ENCODE data around the gene CHFR.
"Not testable (repeated sequence)": the region's sequence is repeated elsewhere in the genome, so short reads cannot be mapped to it uniquely, and the experiment has no call there.

Gene CHFR

DNA sequence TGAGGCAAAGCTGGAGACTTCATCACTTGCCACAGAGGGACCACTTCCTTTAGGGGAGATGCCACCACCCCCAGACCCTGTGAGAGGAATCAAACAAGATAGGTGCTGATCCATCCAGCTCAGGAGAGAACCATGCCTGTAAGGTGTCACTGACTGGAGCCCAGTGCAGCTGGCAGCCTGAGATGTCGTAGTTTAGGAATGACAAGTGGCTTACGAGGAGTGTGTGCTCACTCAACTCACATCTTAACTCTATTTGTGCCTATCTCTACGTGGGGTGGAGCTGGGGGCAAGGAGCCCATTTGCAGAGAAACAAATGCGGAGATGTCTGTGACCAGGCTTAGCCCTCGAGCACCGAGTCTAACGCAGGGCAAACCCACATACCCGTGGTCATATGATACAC lies 25.8 kb downstream of the CHFR start:
- Histone ChIP-seq H3K4me3 (ENCODE audit: low read depth, low read length, poor library complexity, severe bottlenecking) (no peak overlapping the region), H3K4me1 (ENCODE audit: insufficient read depth, low read length, severe bottlenecking) (no peaks in the 10 kb centered on the region), H3K9me3 (ENCODE audit: low read length) (no peaks in the 10 kb centered on the region), H3K36me3 (ENCODE audit: insufficient read depth, low read length) (peaks cover 72% of the 10 kb centered on the region), H3K4me2 (ENCODE audit: low read length) (no peak overlapping the region), H3F3A (ENCODE audit: insufficient read depth, low read length) (no peaks in the 10 kb centered on the region), H2AFZ (ENCODE audit: low read length) (no peak overlapping the region), H3K9me2 (ENCODE audit: low read depth, low read length) (no peaks in the 10 kb centered on the region), H3K27ac (ENCODE audit: low read depth, low read length, poor library complexity, severe bottlenecking) (no peak overlapping the region), H3K9ac (ENCODE audit: low read length) (no peak overlapping the region), H3K79me2 (ENCODE audit: insufficient read depth, low read length) (no peaks in the 10 kb centered on the region), H3K27me3 (ENCODE audit: insufficient read depth, low read length) (no peaks in the 10 kb centered on the region), H4K20me1 (ENCODE audit: insufficient read depth, low read length) (no peaks in the 10 kb centered on the region)
- no peak for TF ChIP-seq EZH2 (IDR thresholded peaks at IDR 0.05; ENCODE audit: borderline replicate concordance, low read length)
- TF ChIP-seq, protein P1, sequence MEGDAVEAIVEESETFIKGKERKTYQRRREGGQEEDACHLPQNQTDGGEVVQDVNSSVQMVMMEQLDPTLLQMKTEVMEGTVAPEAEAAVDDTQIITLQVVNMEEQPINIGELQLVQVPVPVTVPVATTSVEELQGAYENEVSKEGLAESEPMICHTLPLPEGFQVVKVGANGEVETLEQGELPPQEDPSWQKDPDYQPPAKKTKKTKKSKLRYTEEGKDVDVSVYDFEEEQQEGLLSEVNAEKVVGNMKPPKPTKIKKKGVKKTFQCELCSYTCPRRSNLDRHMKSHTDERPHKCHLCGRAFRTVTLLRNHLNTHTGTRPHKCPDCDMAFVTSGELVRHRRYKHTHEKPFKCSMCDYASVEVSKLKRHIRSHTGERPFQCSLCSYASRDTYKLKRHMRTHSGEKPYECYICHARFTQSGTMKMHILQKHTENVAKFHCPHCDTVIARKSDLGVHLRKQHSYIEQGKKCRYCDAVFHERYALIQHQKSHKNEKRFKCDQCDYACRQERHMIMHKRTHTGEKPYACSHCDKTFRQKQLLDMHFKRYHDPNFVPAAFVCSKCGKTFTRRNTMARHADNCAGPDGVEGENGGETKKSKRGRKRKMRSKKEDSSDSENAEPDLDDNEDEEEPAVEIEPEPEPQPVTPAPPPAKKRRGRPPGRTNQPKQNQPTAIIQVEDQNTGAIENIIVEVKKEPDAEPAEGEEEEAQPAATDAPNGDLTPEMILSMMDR (IDR thresholded peaks at IDR 0.05; ENCODE audit: low read length): no peak

DNA sequence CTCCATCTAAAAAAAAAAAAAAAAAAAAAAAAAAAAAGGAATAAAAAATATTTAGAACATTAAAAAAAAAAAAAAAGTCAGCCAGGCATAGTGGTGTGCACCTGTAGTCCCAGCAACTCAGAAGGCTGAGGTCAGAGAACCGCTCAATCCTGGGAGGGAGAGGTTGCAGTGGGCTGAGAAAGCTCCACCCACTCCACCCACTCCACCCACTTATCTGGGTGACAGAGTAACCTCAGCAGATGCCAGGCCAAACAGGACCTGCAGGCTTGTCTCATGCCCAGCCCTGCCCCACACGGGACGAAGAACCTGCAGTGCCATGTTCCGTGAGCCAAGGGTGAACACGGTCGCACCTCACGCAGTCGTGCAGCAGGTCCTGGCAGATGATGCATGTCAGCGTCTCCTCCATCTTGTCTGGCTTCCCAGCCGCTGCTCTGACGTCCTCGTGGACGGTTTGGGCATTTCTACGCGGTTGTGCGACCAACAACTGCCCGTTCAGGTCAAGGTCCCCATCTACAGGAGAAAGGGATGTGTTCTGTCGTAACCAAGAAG lies 28.6 kb downstream of the CHFR start:
- H4K20me1 ChIP-seq (ENCODE audit: insufficient read depth, low read length): no peaks in the 10 kb centered on the region
- no peaks in the 10 kb centered on the region for H3F3A ChIP-seq (ENCODE audit: insufficient read depth, low read length)
- no peak overlapping the region for H3K4me2 ChIP-seq (ENCODE audit: low read length)
- H3K9me3 ChIP-seq (ENCODE audit: low read length): no peaks in the 10 kb centered on the region
- no peak overlapping the region for H2AFZ ChIP-seq (ENCODE audit: low read length)
- no peak for TF ChIP-seq EZH2 (IDR thresholded peaks at IDR 0.05; ENCODE audit: borderline replicate concordance, low read length)
- TF ChIP-seq, protein P1 (IDR thresholded peaks at IDR 0.05; ENCODE audit: low read length): no peak
- H3K36me3 ChIP-seq (ENCODE audit: insufficient read depth, low read length): peaks cover 75% of the 10 kb centered on the region
- no peaks in the 10 kb centered on the region for H3K4me1 ChIP-seq (ENCODE audit: insufficient read depth, low read length, severe bottlenecking)
- no peak overlapping the region for H3K27ac ChIP-seq (ENCODE audit: low read depth, low read length, poor library complexity, severe bottlenecking)
- no peaks in the 10 kb centered on the region for H3K27me3 ChIP-seq (ENCODE audit: insufficient read depth, low read length)
- H3K79me2 ChIP-seq (ENCODE audit: insufficient read depth, low read length): no peaks in the 10 kb centered on the region
- H3K4me3 ChIP-seq (ENCODE audit: low read depth, low read length, poor library complexity, severe bottlenecking): no peak overlapping the region
- H3K9me2 ChIP-seq (ENCODE audit: low read depth, low read length): no peaks in the 10 kb centered on the region
- no peak overlapping the region for H3K9ac ChIP-seq (ENCODE audit: low read length)

DNA sequence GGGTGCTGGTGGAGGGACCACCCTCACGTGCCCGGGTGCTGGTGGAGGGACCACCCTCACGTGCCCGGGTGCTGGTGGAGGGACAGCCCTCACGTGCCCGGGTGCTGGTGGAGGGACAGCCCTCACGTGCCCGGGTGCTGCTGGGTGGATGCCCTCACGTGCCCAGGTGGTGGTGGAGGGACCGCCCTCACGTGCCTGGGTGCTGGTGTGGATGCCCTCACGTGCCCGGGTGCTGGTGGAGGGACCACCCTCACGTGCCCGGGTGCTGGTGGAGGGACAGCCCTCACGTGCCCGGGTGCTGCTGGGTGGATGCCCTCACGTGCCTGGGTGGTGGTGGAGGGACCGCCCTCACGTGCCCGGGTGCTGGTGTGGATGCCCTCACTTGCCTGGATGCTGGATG lies 30.4 kb downstream of the CHFR start:
- not testable (repeated sequence) for H3K9me3 ChIP-seq (ENCODE audit: low read length); H3K79me2 ChIP-seq (ENCODE audit: insufficient read depth, low read length); H4K20me1 ChIP-seq (ENCODE audit: insufficient read depth, low read length); H3K9ac ChIP-seq (ENCODE audit: low read length); H3K9me2 ChIP-seq (ENCODE audit: low read depth, low read length); H3K4me2 ChIP-seq (ENCODE audit: low read length); H3K4me3 ChIP-seq (ENCODE audit: low read depth, low read length, poor library complexity, severe bottlenecking); H3K27ac ChIP-seq (ENCODE audit: low read depth, low read length, poor library complexity, severe bottlenecking); H3F3A ChIP-seq (ENCODE audit: insufficient read depth, low read length); H3K27me3 ChIP-seq (ENCODE audit: insufficient read depth, low read length); H3K4me1 ChIP-seq (ENCODE audit: insufficient read depth, low read length, severe bottlenecking); H2AFZ ChIP-seq (ENCODE audit: low read length)
- H3K36me3 ChIP-seq (ENCODE audit: insufficient read depth, low read length): peaks cover 86% of the 10 kb centered on the region

DNA sequence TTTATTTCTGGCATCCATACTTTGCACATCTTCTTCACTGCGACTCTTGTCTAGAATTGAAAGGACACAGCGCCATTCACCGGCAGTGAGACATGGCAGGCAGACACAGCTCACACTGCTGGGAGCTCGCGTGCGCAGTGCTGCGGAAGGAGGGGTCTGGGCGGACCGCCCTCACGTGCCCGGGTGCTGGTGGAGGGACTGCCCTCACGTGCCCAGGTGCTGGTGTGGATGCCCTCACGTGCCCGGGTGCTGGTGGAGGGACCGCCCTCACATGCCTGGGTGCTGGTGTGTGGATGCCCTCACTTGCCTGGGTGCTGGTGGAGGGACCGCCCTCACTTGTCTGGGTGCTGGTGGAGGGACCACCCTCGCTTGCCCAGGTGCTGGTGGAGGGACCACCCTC lies 30.8 kb downstream of the CHFR start:
- H2AFZ ChIP-seq (ENCODE audit: low read length): no peak overlapping the region
- no peaks in the 10 kb centered on the region for H4K20me1 ChIP-seq (ENCODE audit: insufficient read depth, low read length)
- H3K79me2 ChIP-seq (ENCODE audit: insufficient read depth, low read length): no peaks in the 10 kb centered on the region
- no peaks in the 10 kb centered on the region for H3K27me3 ChIP-seq (ENCODE audit: insufficient read depth, low read length)
- TF ChIP-seq, protein P1 (IDR thresholded peaks at IDR 0.05; ENCODE audit: low read length): no peak
- TF ChIP-seq EZH2 (IDR thresholded peaks at IDR 0.05; ENCODE audit: borderline replicate concordance, low read length): no peak
- H3K4me1 ChIP-seq (ENCODE audit: insufficient read depth, low read length, severe bottlenecking): no peaks in the 10 kb centered on the region
- H3K4me2 ChIP-seq (ENCODE audit: low read length): no peak overlapping the region
- no peaks in the 10 kb centered on the region for H3K9me3 ChIP-seq (ENCODE audit: low read length)
- H3K36me3 ChIP-seq (ENCODE audit: insufficient read depth, low read length): peaks cover 83% of the 10 kb centered on the region
- H3K4me3 ChIP-seq (ENCODE audit: low read depth, low read length, poor library complexity, severe bottlenecking): no peak overlapping the region
- no peak overlapping the region for H3K27ac ChIP-seq (ENCODE audit: low read depth, low read length, poor library complexity, severe bottlenecking)
- H3F3A ChIP-seq (ENCODE audit: insufficient read depth, low read length): no peaks in the 10 kb centered on the region
- no peaks in the 10 kb centered on the region for H3K9me2 ChIP-seq (ENCODE audit: low read depth, low read length)
- H3K9ac ChIP-seq (ENCODE audit: low read length): no peak overlapping the region

DNA sequence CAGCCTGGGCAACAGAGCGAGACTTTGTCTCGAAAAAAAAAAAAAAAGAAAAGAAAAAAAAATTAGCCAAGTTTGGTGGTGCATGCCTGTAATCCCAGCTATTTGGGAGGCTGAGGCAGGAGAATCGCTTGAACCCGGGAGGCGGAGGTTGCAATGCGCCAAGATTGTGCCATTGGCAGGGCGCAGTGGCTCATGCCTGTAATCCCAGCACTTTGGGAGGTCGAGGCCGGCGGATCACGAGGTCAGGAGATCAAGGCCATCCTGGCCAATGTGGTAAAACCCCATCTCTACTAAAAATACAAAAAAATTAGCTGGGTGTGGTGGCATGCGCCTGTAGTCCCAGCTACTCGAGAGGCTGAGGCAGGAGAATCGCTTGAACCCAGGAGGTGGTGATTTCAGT lies 32.2 kb downstream of the CHFR start:
- not testable (repeated sequence) for H3K9me3 ChIP-seq (ENCODE audit: low read length); H4K20me1 ChIP-seq (ENCODE audit: insufficient read depth, low read length); H3K4me2 ChIP-seq (ENCODE audit: low read length); H3F3A ChIP-seq (ENCODE audit: insufficient read depth, low read length); H3K4me3 ChIP-seq (ENCODE audit: low read depth, low read length, poor library complexity, severe bottlenecking); H3K27me3 ChIP-seq (ENCODE audit: insufficient read depth, low read length); H3K4me1 ChIP-seq (ENCODE audit: insufficient read depth, low read length, severe bottlenecking); H3K27ac ChIP-seq (ENCODE audit: low read depth, low read length, poor library complexity, severe bottlenecking); H2AFZ ChIP-seq (ENCODE audit: low read length); H3K79me2 ChIP-seq (ENCODE audit: insufficient read depth, low read length); H3K9me2 ChIP-seq (ENCODE audit: low read depth, low read length); H3K9ac ChIP-seq (ENCODE audit: low read length)
- peaks cover 83% of the 10 kb centered on the region for H3K36me3 ChIP-seq (ENCODE audit: insufficient read depth, low read length)
